Activated CD4-positive, alpha-beta T cell treated with anti-CD3 and anti-CD28 coated beads for 24 hours (primary cell): Measurements from ENCODE around the gene C1orf50.
A peak's percentile ranks its signal among the peaks of the same experiment; 100 is the strongest.

Source experiments
- DNase-seq, 2 donors: peaks; one replicate each; pipeline ENCODE4 v3.0.0-alpha.2; 2020; ENCODE audit warnings: low read depth in 2 of 2

The C1orf50 gene

DNA sequence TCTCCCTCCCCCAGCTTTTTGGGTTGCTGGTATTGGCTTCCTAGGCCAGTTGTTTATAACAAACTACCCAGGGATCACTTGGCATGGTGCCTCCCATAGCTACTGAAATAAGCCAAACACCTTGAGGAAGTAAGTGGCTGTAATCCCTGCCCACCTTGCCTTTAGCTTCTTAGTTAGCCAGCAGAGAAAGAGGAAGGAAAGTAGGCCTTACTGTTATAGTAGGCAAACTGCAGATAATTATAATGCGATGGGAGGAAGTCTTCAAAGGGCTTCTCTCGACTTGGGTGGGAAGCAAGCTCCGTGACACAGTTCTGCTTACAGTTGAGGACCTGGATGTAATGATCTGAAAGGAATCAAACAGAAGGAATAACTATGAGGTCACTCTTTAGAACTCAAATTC is 8.4 kb upstream of the C1orf50 start:
- no peak for DNase-seq

DNA sequence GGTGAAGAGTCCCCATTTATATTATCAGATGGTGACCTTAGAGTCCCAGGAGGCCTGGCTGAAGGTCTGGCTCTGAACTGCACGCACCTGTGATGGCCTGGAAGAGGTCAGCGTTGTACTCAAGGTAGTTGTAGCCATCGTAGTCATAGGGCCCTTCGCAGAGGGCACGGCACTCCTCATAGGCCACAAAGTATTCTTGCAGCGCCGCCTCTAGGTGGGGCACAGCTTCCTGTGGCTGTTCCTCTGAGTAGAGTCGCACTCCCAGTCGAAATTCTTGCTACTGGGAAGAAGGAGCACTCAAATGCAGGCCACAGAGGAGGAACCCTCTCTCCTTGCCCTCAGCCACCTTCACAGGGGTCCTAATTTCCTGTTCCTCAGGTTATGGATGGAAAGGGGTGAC is 7.9 kb upstream of the C1orf50 start:
- no peak for DNase-seq

- no peak for DNase-seq
Observed at GRCh38 chr1:42761567-42761966, 5.5 kb upstream of the C1orf50 start.

DNA sequence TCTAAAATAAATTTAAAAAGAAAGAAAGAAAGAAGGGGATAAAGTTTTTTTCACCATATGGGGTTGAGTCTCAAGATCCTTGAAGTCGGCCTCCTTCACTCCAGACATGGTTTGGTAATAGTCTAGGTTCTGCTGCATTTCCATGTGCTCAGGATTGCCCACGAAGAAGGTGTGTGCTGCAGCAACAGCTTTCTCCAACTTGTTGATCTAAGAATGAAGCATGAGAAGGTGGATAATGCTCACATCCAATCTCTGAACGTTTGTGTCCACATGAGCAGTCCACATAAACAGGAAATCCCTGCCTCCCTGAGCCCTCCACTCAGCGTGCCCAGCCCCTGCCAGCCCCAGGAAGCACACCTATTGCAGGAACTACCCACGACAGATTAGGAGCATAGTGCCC is 4.8 kb upstream of the C1orf50 start:
- DNase-seq = no peak

DNA sequence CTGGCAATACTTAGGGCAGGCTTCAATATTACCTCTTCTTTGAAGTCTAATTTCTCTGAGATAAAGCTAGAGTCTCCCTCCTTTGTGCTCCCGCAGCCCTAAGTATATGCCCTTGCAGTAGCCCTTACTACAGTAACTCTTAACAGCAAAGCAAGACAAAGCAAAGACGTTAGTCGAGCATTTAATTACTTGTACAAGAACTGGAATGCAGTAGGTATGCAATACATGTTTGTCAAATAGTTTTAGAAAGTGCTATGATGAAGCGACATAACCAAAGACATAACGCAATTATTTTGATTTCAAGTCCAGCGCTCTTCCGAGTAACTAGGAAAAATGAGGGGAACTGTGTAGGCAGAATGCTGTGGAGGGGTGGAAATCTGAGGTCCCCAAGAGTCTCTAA is 1.8 kb upstream of the C1orf50 start:
- DNase-seq = no peak

DNA sequence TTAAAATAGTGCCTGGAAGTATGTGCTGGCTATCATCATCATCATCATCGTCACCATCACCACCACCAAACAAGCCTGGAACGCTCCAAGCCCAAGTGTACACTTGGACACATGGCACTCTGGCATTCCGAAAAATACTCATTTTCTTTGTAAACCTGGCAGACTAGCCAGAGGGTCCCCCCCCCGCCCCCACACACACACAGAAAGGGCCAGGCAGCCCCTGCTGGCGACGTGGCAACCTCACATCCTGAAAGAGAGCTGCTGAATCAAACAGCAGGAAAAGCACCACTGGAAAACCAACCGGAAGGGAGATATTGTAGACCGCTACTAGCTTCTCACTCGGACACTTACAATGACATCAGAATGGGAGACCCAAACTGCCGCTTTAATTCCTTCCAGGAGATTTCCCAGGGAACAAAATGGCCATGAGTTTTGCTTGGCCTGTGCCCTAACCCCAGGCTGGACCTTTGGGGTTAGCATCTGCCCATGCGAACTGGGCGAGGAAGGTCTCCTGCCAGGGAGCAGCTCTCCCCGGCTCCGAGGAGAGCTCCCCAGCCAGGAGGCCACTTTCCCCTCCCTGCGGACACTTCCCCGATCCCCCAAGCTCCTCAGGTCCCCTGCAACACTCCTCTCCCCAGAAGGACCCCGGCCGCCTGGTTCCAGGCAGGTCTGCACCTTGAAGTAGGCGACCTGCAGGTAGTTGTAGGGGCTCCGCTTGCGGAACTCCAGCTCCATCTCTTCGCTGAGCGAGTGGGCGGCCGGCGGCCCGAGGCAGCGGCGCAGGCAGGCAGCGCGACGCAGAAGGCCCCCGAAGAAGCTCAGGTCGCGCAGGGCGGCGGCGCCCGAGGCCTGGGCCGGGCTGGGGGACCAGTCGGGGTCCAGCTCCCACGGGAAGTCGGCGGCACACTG is 963 bp upstream of the C1orf50 start:
- peak; percentile 16 to 31 for DNase-seq

- no peak for DNase-seq
Observed at GRCh38 chr1:42767510-42768000, 506 bp downstream of the C1orf50 start.

DNA sequence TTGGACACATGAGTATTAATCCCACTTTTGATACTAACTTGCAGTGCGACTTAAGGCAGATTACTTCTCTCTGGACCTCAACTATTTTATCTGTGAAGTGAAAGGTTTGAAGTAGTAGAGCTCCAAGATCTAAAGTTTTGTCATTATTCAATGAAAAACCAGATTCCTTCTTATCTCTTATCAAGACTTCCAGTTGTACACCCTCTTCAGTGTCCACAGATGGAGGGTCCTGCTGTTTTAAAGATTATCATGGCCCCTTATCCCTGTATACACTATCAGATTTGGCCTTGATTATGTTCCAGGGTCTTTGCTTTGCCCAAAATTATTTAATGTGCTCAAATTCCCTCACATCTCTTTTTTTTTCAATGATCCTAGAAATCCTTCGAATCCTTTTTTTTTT is 1.1 kb downstream of the C1orf50 start:
- DNase-seq = no peak

- DNase-seq = no peak
Observed at GRCh38 chr1:42769811-42770210, 2.8 kb downstream of the C1orf50 start.

GRCh38 chr1:42773420-42773819 is 6.4 kb downstream of the C1orf50 start:
- DNase-seq = no peak

DNA sequence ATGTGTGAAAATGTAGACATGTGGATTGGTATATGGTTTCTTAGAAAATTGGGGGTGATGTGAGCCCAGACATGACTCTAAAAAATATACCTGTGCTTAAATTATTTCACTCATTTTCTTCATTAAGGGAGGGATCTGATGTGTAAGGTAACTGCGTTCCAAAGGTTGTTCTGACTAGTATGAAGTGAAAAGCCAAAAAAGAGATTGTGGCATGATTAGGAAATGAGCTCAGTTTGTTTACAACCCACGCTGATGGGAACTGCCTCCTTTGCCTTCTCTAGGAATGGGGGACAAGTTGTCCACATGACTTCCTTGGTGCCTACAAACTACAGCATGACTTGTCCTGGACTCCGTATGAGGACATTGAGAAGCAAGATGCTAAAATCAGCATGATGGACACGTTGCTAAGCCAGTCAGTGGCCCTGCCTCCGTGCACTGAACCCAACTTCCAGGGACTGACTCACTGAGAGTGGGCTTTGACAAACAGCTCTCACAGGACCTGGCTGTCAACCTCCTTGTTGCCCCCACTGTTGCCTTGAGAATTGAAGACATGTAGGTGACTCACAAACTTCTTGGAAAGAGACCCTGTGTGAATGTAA is 8.0 kb downstream of the C1orf50 start:
- DNase-seq = no peak

GRCh38 chr1:42776502-42776901 is 9.5 kb downstream of the C1orf50 start:
- DNase-seq = no peak

DNA sequence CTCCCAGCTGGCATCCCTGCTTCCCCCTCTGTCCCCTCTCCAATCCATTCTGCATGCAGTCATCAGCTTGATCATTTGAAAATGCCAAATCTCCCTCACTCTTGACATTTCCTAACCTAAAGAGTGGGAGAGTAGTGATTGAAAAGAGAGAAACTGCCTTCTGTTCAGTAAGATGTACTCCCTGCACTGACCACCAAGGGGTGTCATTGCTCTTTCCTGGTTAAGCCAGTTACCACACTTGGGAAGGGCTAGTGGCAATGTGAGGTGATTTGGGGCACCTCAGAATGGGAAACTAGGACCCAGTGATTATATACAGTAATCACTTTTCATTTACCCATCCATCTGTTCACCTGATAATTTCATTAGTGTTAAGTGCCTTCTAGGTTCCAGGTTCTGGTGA is 10.8 kb downstream of the C1orf50 start:
- no peak for DNase-seq

DNA sequence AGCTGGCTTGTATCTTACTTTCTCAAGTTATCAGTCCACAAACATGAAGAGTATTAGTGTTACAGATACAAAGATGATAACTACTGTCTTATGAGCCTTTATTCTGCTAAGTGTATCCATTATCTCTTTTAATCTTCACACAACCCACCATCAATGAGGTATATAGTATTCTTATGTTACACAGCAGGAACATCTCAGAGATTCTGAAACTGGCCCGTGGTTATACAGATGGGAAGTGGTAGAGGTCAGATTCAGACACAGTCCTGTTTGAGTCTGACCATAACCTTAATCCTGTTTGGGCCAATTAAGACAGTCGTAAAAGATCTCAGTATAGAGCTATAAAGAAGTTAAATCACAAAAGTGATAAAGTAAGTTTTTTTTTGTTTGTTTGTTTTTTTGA is 12.7 kb downstream of the C1orf50 start:
- no peak for DNase-seq

GRCh38 chr1:42780176-42780575 is 13.1 kb downstream of the C1orf50 start:
- no peak for DNase-seq

DNA sequence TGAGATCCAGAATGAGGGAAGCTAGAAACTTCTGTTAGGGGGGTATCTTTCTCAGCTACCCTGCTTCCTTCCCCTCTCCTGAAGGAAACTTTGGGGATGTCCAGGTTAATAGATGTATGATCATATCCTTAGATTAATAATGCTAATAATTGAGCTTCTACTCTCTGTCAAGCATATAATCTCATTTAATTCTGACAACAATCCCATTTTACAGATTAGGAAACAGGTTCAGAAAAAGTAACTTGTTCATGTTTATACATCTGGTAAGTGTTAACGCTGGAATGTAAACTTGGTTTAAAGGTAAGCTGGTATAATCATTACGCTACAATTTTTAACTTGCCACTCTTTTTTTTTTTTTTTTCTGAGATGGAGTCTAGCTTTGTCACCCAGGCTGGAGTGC is 16.0 kb downstream of the C1orf50 start:
- no peak for DNase-seq

DNA sequence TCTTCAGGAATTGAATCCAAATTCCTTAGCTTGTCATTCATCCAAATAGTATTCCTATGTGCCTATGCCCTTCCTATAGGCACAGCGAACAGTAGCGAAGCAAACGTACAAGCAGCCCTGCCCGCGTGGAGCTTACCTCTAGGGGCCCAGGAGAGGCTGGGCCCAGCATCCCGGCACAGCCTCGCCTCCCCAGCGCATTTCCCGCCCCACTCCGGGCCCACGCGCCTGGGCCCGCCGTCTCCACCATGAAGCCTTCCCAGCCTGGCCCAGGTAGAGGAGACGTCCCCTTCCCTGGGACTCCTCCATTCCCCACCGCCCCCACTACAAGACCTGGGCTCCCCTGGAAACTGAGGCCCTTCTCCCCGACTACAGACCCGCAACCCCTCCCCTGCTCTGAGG is 17.5 kb downstream of the C1orf50 start:
- no peak for DNase-seq

DNA sequence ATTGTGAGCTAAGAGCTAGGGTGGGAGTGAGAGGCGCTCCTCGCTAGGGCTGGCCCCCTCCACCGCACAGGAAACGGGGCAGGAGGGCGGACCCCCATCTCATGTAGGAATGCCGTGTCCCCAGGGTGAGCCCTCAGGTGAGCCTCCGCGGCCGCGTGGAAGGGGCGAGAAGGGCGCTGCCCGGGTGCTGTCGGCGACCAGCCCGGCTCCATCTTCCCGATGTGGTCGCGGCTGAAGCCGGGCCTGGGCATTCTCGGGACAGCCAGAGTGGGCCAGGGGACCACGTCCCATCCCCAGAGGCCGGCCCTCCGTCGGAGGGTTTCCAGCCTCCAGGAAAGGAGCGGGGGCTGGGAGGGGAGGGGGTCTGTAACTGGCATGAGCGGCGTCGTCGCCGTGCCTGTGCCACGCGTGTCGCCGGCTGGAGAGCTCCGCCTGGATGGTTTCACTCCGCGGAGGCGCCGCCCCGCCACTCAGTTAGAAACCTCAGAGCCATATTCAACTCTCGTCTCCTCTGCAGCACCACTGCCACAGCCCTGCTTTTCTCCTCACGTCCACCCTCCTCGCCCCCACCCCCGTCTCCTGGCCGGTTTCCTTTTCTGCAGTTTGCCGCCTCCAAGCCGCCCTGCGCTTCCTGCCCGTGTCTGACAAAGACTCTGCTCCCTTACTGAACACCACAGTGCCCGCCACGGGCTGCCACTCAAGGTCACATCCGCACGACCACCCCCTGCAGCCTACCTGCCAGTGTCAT is 18.1 kb downstream of the C1orf50 start, which contains the start of gene TMEM269:
TSS of gene TMEM269 (plus strand) at position 46 of the 748 bp plus-strand sequence. CDS start 4,903 bp downstream, outside the sequence.
- peak; percentile 10 to 25 for DNase-seq

DNA sequence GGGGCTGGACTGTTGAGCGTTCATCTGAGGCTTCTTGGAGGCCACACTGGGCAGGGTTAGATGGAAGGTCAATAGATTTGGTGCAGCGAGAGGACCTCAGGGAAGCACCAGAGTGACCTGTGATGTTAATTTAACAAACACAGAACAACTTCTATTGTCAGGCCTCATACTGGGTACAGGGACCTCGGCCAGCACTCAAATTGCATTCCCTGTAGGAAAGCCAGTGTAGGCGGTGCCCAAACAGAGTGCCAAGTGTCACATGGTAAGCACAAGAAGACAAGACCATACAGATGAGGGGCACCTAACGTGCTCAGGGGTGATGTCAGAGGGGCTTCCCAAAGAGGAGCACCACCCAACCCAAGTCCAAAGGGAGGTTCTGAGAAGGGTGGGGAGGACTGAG is 19.0 kb downstream of the C1orf50 start:
- DNase-seq = no peak

DNA sequence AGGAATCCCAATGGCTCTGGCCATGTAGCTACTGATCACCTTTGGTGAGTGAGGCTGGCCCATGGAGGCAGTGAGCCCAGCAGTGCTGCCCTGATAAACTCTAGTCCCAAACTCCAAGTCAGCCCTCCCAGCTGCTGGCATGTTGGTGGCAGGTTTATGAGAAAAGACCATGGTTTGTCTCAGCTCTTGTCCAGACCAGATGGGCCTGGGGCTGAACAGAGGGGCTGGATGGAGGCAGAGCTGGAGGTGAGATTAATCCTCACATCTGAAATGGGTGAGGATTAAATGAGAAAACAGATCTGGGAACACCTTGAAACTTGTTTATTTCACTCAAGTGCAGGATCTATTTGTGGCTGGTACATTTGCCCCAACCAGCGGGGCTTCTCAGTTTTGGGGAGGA is 21.0 kb downstream of the C1orf50 start:
- DNase-seq = no peak

DNA sequence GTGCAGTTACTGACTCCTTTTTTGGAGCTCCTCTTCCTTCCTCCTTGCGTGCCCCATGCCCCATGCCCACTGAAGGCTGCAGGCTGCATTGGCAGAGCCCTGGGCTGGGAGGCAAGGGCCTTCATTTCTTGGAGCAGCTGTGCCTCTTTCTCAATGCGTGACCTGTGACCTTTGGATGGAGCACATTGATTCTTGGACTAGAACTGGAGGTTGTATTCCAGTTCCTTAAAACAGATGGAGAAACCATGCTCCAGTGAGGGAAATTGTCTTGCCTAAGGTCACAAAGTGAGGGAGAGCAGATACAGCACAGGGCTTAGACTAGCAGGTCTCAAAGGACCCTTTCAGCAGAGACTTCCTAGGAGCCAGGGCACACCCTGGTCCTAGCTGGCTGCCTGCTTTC is 26.8 kb downstream of the C1orf50 start:
- no peak for DNase-seq

- DNase-seq = no peak
Observed at GRCh38 chr1:42797414-42797813, 30.4 kb downstream of the C1orf50 start.
